H9 (cell line): ENCODE results near the gene CHMP4A. TPM values are rescaled to one million over a fixed set of nuclear protein-coding genes. Genes with fewer than 3 reads are reported as not detected.
A peak's percentile ranks its signal among the peaks of the same experiment; 100 is the strongest.
"Not testable (repeated sequence)": the region's sequence is repeated elsewhere in the genome, so short reads cannot be mapped to it uniquely, and the experiment has no call there.

ENCODE experiments used
- DNase-seq: peaks from one replicate; pipeline ENCODE4 v3.0.0-alpha.2; 2017
- H2AFZ ChIP-seq: one replicate; pipeline ENCODE4 v1.6.1; 2013; ENCODE audit warnings: mild to moderate bottlenecking, low read length, control low read depth, moderate library complexity
- H2AK5ac ChIP-seq: 2 replicates; pipeline ENCODE4 v1.6.1; 2013; ENCODE audit warnings: low read length, control low read depth, mixed read lengths; ENCODE audit not compliant: insufficient read length
- H2BK120ac ChIP-seq: one replicate; pipeline ENCODE4 v1.6.1; 2013; ENCODE audit warnings: low read depth, mild to moderate bottlenecking, low read length, control low read depth, inconsistent platforms; ENCODE audit not compliant: poor library complexity, severe bottlenecking
- H2BK12ac ChIP-seq: 2 replicates; pipeline ENCODE4 v1.6.1; 2013; ENCODE audit warnings: low read length, control low read depth, mixed read lengths, low read depth; ENCODE audit not compliant: insufficient read length
- H2BK15ac ChIP-seq: 2 replicates; pipeline ENCODE4 v1.6.1; 2013; ENCODE audit warnings: low read depth, low read length, control low read depth
- H2BK20ac ChIP-seq: one replicate; pipeline ENCODE4 v1.6.1; 2013; ENCODE audit warnings: low read depth, mild to moderate bottlenecking, low read length, control low read depth, inconsistent platforms; ENCODE audit not compliant: poor library complexity, severe bottlenecking
- H2BK5ac ChIP-seq: 2 replicates; pipeline ENCODE4 v1.6.1; 2013; ENCODE audit warnings: low read length, control low read depth, mixed read lengths; ENCODE audit not compliant: insufficient read length
- H3K14ac ChIP-seq: 2 replicates; pipeline ENCODE4 v1.6.1; 2013; ENCODE audit warnings: low read length, control low read depth; ENCODE audit not compliant: insufficient read depth
- H3K18ac ChIP-seq: 2 replicates; pipeline ENCODE4 v1.6.1; 2013; ENCODE audit warnings: low read depth, mild to moderate bottlenecking, mixed read lengths, low read length, control low read depth; ENCODE audit not compliant: insufficient read length
- H3K23ac ChIP-seq: 2 replicates; pipeline ENCODE4 v1.6.1; 2013; ENCODE audit warnings: low read length, control low read depth, mixed read lengths, low read depth; ENCODE audit not compliant: insufficient read length
- H3K23me2 ChIP-seq: 2 replicates; pipeline ENCODE4 v1.6.1; 2013; ENCODE audit warnings: low read depth, mild to moderate bottlenecking, mixed read lengths, low read length, control low read depth; ENCODE audit not compliant: insufficient read length, poor library complexity, severe bottlenecking
- H3K27ac ChIP-seq: 2 replicates; pipeline ENCODE4 v1.5.1; 2013; ENCODE audit warnings: low read length, control low read depth, mixed read lengths, low read depth; ENCODE audit not compliant: insufficient read length
- H3K27me3 ChIP-seq: 2 replicates; pipeline ENCODE4 v1.6.1; 2013; ENCODE audit warnings: low read length, control low read depth, inconsistent platforms; ENCODE audit not compliant: insufficient read depth
- H3K4ac ChIP-seq: 2 replicates; pipeline ENCODE4 v1.6.1; 2013; ENCODE audit warnings: low read depth, mild to moderate bottlenecking, control low read depth, inconsistent platforms, low read length, moderate library complexity
- H3K4me1 ChIP-seq: 2 replicates; pipeline ENCODE4 v1.6.1; 2013; ENCODE audit warnings: low read length, control low read depth, inconsistent platforms; ENCODE audit not compliant: insufficient read depth
- H3K4me2 ChIP-seq: 2 replicates; pipeline ENCODE4 v1.6.1; 2013; ENCODE audit warnings: low read length, control low read depth, mixed read lengths; ENCODE audit not compliant: insufficient read length, insufficient read depth
- H3K56ac ChIP-seq: 2 replicates; pipeline ENCODE4 v1.6.1; 2013; ENCODE audit warnings: low read depth, mild to moderate bottlenecking, mixed read lengths, low read length, control low read depth; ENCODE audit not compliant: insufficient read length
- H3K79me1 ChIP-seq: 2 replicates; pipeline ENCODE4 v1.6.1; 2013; ENCODE audit warnings: low read depth, mild to moderate bottlenecking, moderate library complexity, low read length, control low read depth, inconsistent platforms; ENCODE audit not compliant: insufficient read depth, poor library complexity, severe bottlenecking
- H3K79me2 ChIP-seq: 2 replicates; pipeline ENCODE4 v1.6.1; 2013; ENCODE audit warnings: low read length, control low read depth, inconsistent platforms; ENCODE audit not compliant: insufficient read depth
- H3K9ac ChIP-seq: 2 replicates; pipeline ENCODE4 v1.6.1; 2013; ENCODE audit warnings: low read length, control low read depth, mixed read lengths; ENCODE audit not compliant: insufficient read length; ENCODE audit errors: extremely low read depth
- H3K9me3 ChIP-seq: one replicate; pipeline ENCODE4 v1.6.1; 2013; ENCODE audit warnings: low read depth, low read length, inconsistent platforms; ENCODE audit not compliant: control insufficient read depth
- H3T11ph ChIP-seq: one replicate; pipeline ENCODE4 v1.6.1; 2013; ENCODE audit warnings: mild to moderate bottlenecking, low read length, control low read depth, inconsistent platforms
- H4K20me1 ChIP-seq: one replicate; pipeline ENCODE4 v1.6.1; 2013; ENCODE audit not compliant: control insufficient read depth, insufficient read length, insufficient read depth
- H4K5ac ChIP-seq: 2 replicates; pipeline ENCODE4 v1.6.1; 2013; ENCODE audit warnings: low read depth, mild to moderate bottlenecking, mixed read lengths, low read length, control low read depth; ENCODE audit not compliant: insufficient read length
- H4K8ac ChIP-seq: replicated peaks from 2 replicates; pipeline ENCODE4 v1.6.1; 2013; ENCODE audit warnings: low read length, control low read depth, mixed read lengths, low read depth; ENCODE audit not compliant: insufficient read length
- H4K91ac ChIP-seq: 2 replicates; pipeline ENCODE4 v1.6.1; 2013; ENCODE audit warnings: low read depth, mild to moderate bottlenecking, moderate library complexity, mixed read lengths, low read length, control low read depth; ENCODE audit not compliant: insufficient read length
- H3K27ac Mint-ChIP-seq, 3 experiments: 2 replicates in 2 of 3; 3 replicates in 1 of 3; pipeline ENCODE4 v1.8.0; 2020 to 2021; ENCODE audit warnings: mixed read lengths in 3 of 3, mild to moderate bottlenecking in 1 of 3, moderate library complexity in 1 of 3
- H3K27me3 Mint-ChIP-seq: 2 replicates; pipeline ENCODE4 v1.8.0; 2021; ENCODE audit warnings: low read depth, mild to moderate bottlenecking, moderate library complexity, mixed read lengths
- H3K36me3 Mint-ChIP-seq, 3 experiments: 2 replicates in 2 of 3; 3 replicates in 1 of 3; pipeline ENCODE4 v1.8.0; 2020 to 2021; ENCODE audit warnings: low read depth in 3 of 3, mixed read lengths in 3 of 3; ENCODE audit not compliant: insufficient read depth in 1 of 3
- H3K4me1 Mint-ChIP-seq, 2 experiments: 2 replicates each; pipeline ENCODE4 v1.8.0; 2020; ENCODE audit warnings: mixed read lengths in 2 of 2
- H3K4me3 Mint-ChIP-seq, 2 experiments: 2 replicates in 1 of 2; 3 replicates in 1 of 2; pipeline ENCODE4 v1.8.0; 2020 to 2021; ENCODE audit warnings: mild to moderate bottlenecking in 2 of 2, mixed read lengths in 2 of 2, moderate library complexity in 1 of 2
- H3K9me3 Mint-ChIP-seq, 2 experiments: 2 replicates in 1 of 2; 3 replicates in 1 of 2; pipeline ENCODE4 v1.8.0; 2020; ENCODE audit warnings: mild to moderate bottlenecking in 2 of 2, mixed read lengths in 2 of 2, moderate library complexity in 1 of 2
- WGBS: extraction: QIAGEN DNeasy Blood & Tissue Kit; methylation state at CpG from one replicate; pipeline ENCODE4 v1.1.7; 2013; ENCODE audit warnings: missing lambda C conversion rate, low lambda C conversion rate, mixed read lengths; ENCODE audit not compliant: insufficient read length; ENCODE audit errors: extremely low coverage; 5-methylcytosine and 5-hydroxymethylcytosine counted together
- total RNA-seq: library from RNA; stranded (reverse); gene quantifications from 2 replicates; pipeline ENCODE4 v1.2.1, GENCODE V29; 2021

Gene CHMP4A
- total RNA-seq, 1 experiment from 2014 or later: 46.2 TPM

GRCh38 chr14:24202538-24202937 is 10.8 kb downstream of the CHMP4A start:
- H3K4me3 Mint-ChIP-seq: peak overlapping the region; percentile 28 to 52

More at GRCh38 chr14:24202538-24202937, 10.8 kb downstream of the CHMP4A start:
- H3T11ph ChIP-seq, H4K8ac ChIP-seq, H2BK5ac ChIP-seq, H4K5ac ChIP-seq, H2BK15ac ChIP-seq, H2AK5ac ChIP-seq, H3K23ac ChIP-seq, H4K20me1 ChIP-seq, H4K91ac ChIP-seq, H2BK120ac ChIP-seq, H2AFZ ChIP-seq, H3K79me1 ChIP-seq, H3K9me3 ChIP-seq, H3K27me3 ChIP-seq, H2BK20ac ChIP-seq, H3K4me1 ChIP-seq, H3K23me2 ChIP-seq, H3K79me2 ChIP-seq, H3K4ac ChIP-seq, H3K18ac ChIP-seq, H3K27me3 Mint-ChIP-seq, H3K14ac ChIP-seq, H2BK12ac ChIP-seq, H3K9ac ChIP-seq, H3K56ac ChIP-seq: not testable (repeated sequence)
- peak overlapping the region; percentile 89 for H3K27ac ChIP-seq
- no CpG with 5 or more reads among the region's 8 CpGs for WGBS
- peak overlapping the region; percentile 26 for H3K4me2 ChIP-seq
- H3K36me3 Mint-ChIP-seq: peaks cover 51 to 80% (median 77%) of the 10 kb centered on the region in 3 experiments
- peaks cover 29 to 38% of the 10 kb centered on the region in 2 experiments for H3K4me1 Mint-ChIP-seq
- H3K9me3 Mint-ChIP-seq: peaks cover 8 to 15% of the 10 kb centered on the region in 2 experiments
- H3K27ac Mint-ChIP-seq: peak overlapping the region; percentile 94 to 98 (median 95)
- DNase-seq: peak; percentile 52
